ENCODE data around the gene ILDR1. TPM values are rescaled to one million over a fixed set of nuclear protein-coding genes. Genes with fewer than 3 reads are reported as not detected.
"Not testable (repeated sequence)": the region's sequence is repeated elsewhere in the genome, so short reads cannot be mapped to it uniquely, and the experiment has no call there.

ILDR1 gene
- polyA plus RNA-seq, 10 donors, result 0.15 to 0.41 (median 0.27) TPM

DNA sequence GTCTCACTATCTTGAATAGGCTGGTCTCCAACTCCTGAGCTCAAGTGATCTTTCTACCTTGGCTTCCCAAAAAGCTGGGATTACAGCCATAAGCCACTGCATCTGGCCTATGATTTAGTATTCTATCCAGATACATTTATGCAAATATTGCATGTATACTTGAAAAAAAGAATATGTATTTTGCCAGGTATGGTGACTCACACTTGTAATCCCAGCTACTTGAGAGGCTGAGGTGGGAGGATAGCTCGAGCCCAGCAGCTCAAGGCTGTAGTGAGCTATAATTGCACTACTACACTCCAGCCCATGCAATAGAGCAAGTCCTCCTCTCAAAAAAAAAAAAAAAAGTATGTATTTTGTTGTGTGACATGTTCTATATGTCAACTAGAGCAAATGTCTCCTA is 73.4 kb downstream of the ILDR1 start:
- no peak for DNase-seq

DNA sequence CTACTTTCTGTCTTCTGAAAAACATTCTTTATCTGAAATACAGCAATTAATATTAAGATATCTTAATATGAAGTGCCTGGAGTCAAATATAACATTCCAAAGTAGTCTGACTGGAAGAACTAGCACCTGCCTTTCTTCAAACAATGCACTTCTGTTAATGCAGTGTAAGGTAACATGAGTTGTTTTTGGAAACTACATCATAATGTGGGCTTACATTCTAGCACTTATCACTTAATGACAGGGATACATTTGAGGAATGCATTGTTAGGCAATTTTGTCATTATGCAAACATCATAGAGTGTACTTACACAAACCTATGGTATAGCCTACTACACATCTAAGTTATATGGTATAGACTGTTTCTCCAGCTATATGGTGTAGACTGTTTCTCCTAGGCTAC is 78.6 kb downstream of the ILDR1 start:
- DNase-seq, result no peak

DNA sequence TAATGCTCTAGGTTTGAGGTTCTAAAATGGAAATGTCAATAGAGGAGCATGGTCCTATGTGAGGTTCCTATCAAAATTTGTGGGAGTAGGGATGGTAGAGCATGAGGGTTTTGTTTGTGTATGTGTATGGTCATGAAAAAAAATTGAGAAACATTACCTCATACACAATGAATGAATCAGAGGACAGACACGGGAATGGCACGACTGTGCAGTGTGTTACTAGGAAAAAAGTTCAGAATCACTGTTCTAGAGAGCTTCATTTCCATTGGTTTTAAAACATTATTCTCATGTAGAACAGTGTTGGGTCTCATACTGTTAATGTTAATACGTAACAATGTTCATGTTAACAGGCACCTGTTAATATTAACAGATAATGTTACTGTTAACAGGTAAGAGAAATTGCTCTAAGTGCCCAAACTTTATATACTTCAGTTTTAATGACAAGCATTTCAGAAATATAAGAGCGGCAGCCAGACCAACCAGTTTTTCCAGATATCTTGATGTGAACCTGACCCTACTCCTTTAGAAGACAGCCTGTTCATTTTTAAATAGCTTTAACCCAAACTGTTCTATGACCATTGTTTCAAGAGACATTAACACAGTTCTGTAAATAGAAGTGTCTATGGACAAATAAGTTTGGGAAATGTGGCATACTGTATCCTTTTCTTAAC is 79.8 kb downstream of the ILDR1 start:
- no peak for DNase-seq

DNA sequence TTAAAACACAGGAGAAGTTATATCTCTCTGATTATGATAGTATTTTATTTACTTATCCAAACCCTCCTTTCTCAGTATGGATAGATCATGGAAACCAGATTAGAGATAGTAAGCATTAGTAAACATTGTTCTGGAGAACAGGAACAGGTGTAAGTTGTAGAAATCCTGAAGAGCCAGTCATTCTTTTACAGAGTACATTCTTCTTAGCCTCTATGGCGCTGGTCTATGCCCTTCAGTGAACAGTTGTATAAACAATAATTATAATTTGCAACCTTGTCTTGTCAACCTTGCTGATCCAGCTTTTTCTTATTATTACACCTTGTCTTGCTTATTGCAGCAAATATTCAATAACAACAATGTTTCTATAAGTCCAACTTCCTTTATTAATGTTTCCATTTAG is 80.5 kb downstream of the ILDR1 start:
- no peak for DNase-seq

DNA sequence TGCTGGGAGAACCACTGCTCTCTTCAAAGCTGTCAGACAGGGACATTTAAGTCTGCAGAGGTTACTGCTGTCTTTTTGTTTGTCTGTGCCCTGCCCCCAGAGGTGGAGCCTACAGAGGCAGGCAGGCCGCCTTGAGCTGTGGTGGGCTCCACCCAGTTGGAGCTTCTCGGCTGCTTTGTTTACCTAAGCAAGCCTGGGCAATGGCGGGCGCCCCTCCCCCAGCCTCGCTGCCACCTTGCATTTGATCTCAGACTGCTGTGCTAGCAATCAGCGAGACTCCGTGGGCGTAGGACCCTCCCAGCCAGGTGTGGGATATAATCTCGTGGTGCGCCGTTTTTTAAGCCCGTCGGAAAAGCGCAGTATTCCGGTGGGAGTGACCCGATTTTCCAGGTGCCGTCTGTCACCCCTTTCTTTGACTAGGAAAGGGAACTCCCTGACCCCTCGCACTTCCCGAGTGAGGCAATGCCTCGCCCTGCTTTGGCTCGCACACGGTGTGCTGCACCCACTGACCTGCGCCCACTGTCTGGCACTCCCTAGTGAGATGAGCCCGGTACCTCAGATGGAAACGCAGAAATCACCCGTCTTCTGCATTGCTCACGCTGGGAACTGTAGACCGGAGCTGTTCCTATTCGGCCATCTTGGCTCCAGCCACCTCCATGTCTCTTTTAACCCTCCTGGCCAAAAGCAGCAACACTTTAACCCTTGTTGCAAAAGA is 83.7 kb downstream of the ILDR1 start:
- DNase-seq, result not testable (repeated sequence)

Other genes with a start within 250 kb of the ILDR1 start
- gene IQCB1, start 187.2 kb downstream of the ILDR1 start, polyA plus RNA-seq (ENCODE audit: insufficient read length in 10 of 10), result 10 to 100 TPM; 14.0 to 29.7 (median 19.5) TPM
- gene EAF2, start 187.0 kb downstream of the ILDR1 start, polyA plus RNA-seq (ENCODE audit: insufficient read length in 10 of 10), result 1 to 10 TPM; 5.6 to 9.3 (median 7.1) TPM
- 10 to 100 TPM; 14.0 to 71.2 (median 42.1) TPM for gene SLC15A2, start 127.8 kb downstream of the ILDR1 start, polyA plus RNA-seq (ENCODE audit: insufficient read length in 10 of 10)
- 1 to 10 TPM; 1.8 to 4.1 (median 2.8) TPM for gene CD86, start 33.1 kb upstream of the ILDR1 start, polyA plus RNA-seq (ENCODE audit: insufficient read length in 10 of 10)
- gene CASR, start 161.4 kb upstream of the ILDR1 start, polyA plus RNA-seq (ENCODE audit: insufficient read length in 10 of 10), result under 1 TPM in 4 of 10 donors, not detected in 6; 0.03 to 0.05 (median 0.03) TPM

Data from muscle of back (tissue), 11 donors.